ENCODE results near the gene CRYBG1. TPM values are rescaled to one million over a fixed set of nuclear protein-coding genes. Genes with fewer than 3 reads are reported as not detected.

CRYBG1 gene
- total and polyA plus RNA-seq, 2 of the 4 experiments (the other 2 are of a cell fraction), result 0.38 to 1.1 TPM

GRCh38 chr6:106372838-106373501 is 12.5 kb downstream of the CRYBG1 start:
- no peak overlapping the region for H2AK5ac ChIP-seq (ENCODE audit: low read depth, low read length)
- WGBS, 2 experiments (ENCODE audit: extremely low coverage in 2 of 2, insufficient read length in 1 of 2), result no CpG with 5 or more reads among the region's 4 CpGs
- H3K56ac ChIP-seq (ENCODE audit: extremely low read depth, insufficient read depth, low read length), result no peak overlapping the region
- H3K9me1 ChIP-seq (ENCODE audit: insufficient read depth, low read length), result no peaks in the 10 kb centered on the region
- H3K36me3 ChIP-seq (ENCODE audit: control insufficient read depth, insufficient read depth, low read length), result no peaks in the 10 kb centered on the region
- H4K5ac ChIP-seq (ENCODE audit: low read depth, low read length), result no peak overlapping the region
- H2BK20ac ChIP-seq (ENCODE audit: low read depth, low read length), result no peak overlapping the region
- H3K27ac ChIP-seq (ENCODE audit: insufficient read depth, low read length), result no peak overlapping the region
- no peak overlapping the region for H2BK15ac ChIP-seq (ENCODE audit: low read depth, low read length)
- dilution Hi-C loops (cut with HindIII; ENCODE audit: low sequenced_read_pairs, unreplicated experiment) (no loop called here), in situ Hi-C loops (cut with MboI; ENCODE audit: low sequenced_read_pairs) (no loop called here), intact Hi-C loops (cut with micrococcal nuclease) (no loop called here)
- H3K4me2 ChIP-seq (ENCODE audit: low read depth, low read length), result no peak overlapping the region
- H4K20me1 ChIP-seq (ENCODE audit: insufficient read depth, low read length), result no peaks in the 10 kb centered on the region
- H3K79me1 ChIP-seq (ENCODE audit: low read depth in 1 of 2, low read length in 2 of 2), result no peaks in the 10 kb centered on the region
- no peak overlapping the region for H2AFZ ChIP-seq (replicated peaks; ENCODE audit: low read length, poor library complexity)
- no peak overlapping the region for H3K14ac ChIP-seq (replicated peaks; ENCODE audit: low read depth, low read length)
- H3K9ac ChIP-seq (ENCODE audit: low read depth, low read length), result no peak overlapping the region
- no peaks in the 10 kb centered on the region for H3K9me3 ChIP-seq (ENCODE audit: control insufficient read depth, insufficient read depth, low read length)
- DNase-seq (no peak), ATAC-seq (ENCODE audit: low read depth) (no peak)
- H3K23ac ChIP-seq (ENCODE audit: low read depth, low read length), result no peak overlapping the region
- H2AK9ac ChIP-seq (replicated peaks; ENCODE audit: low read depth, low read length, poor library complexity), result no peak overlapping the region
- H3K18ac ChIP-seq (ENCODE audit: low read depth, low read length), result no peak overlapping the region
- H3K4ac ChIP-seq (ENCODE audit: low read depth, low read length), result no peak overlapping the region
- ChIA-PET CTCF (no interaction called here), POLR2A (ENCODE audit: unreplicated experiment) (no interaction called here)
- H2BK120ac ChIP-seq (ENCODE audit: low read depth, low read length), result no peak overlapping the region
- H4K91ac ChIP-seq (ENCODE audit: insufficient read depth, low read depth, low read length), result no peak overlapping the region
- no peak for TF ChIP-seq SMC3 (IDR thresholded peaks at IDR 0.05; ENCODE audit: low read depth, low read length)
- no peak for TF ChIP-seq CHD1 (IDR thresholded peaks at IDR 0.05; ENCODE audit: low read depth, low read length)
- TF ChIP-seq BHLHE40 (IDR thresholded peaks at IDR 0.05; ENCODE audit: low read depth, low read length), result no peak
- TF ChIP-seq POLR2A (IDR thresholded peaks at IDR 0.05; ENCODE audit: low read depth, low read length), result no peak
- no peak for TF ChIP-seq CEBPB (IDR thresholded peaks at IDR 0.05; ENCODE audit: low read depth, low read length)
- no peak for TF ChIP-seq RCOR1 (IDR thresholded peaks at IDR 0.05; ENCODE audit: insufficient replicate concordance, low read length)
- TF ChIP-seq MXI1 (IDR thresholded peaks at IDR 0.05; ENCODE audit: borderline replicate concordance, low read depth, low read length), result no peak
- no peak for TF ChIP-seq RFX5 (IDR thresholded peaks at IDR 0.05; ENCODE audit: low read depth, low read length)
- no TSS peak for BruUV-seq (replicated peaks)
- H3K4me1 ChIP-seq (ENCODE audit: control insufficient read depth, insufficient read depth, low read length), result no peaks in the 10 kb centered on the region
- peaks cover 9% of the 10 kb centered on the region for H3K27me3 ChIP-seq (ENCODE audit: control insufficient read depth, insufficient read depth, low read length)
- H2BK5ac ChIP-seq (ENCODE audit: low read depth, low read length, poor library complexity, severe bottlenecking), result no peak overlapping the region
- no peak overlapping the region for H3K4me3 ChIP-seq (ENCODE audit: insufficient read depth, low read depth, low read length)
- H4K8ac ChIP-seq (ENCODE audit: low read depth in 2 of 2, low read length in 2 of 2), result no peak overlapping the region

Measured in IMR-90 (cell line).